Measurements from ENCODE around the gene OCIAD1. TPM values are rescaled to one million over a fixed set of nuclear protein-coding genes. Genes with fewer than 3 reads are reported as not detected.

OCIAD1 gene
- total RNA-seq, 3 donors from 2014 or later: 85.2 to 128 (median 101) TPM

- Histone ChIP-seq H3K9me3 (no peaks in the 10 kb centered on the region), H3K27me3 (no peaks in the 10 kb centered on the region), H3K27ac (no peak overlapping the region), H3K4me3 (no peak overlapping the region), H3K4me1 (no peaks in the 10 kb centered on the region), H3K36me3 (no peaks in the 10 kb centered on the region)
- intact Hi-C loops (cut with DNase I; ENCODE audit: low total_unique reads): no loop called here
- TF ChIP-seq CTCF (IDR thresholded peaks at IDR 0.05) (no peak), POLR2AphosphoS5 (IDR thresholded peaks at IDR 0.05) (no peak), POLR2A (IDR thresholded peaks at IDR 0.05) (no peak)
- DNase-seq (ENCODE audit: low spot score in 2 of 2): no peak
Measured at GRCh38 chr4:48790561-48790960, 40.3 kb upstream of the OCIAD1 start.

GRCh38 chr4:48791313-48791712, 39.6 kb upstream of the OCIAD1 start:
- no peak overlapping the region for H3K27ac ChIP-seq
- H3K4me1 ChIP-seq: no peaks in the 10 kb centered on the region
- H3K27me3 ChIP-seq: no peaks in the 10 kb centered on the region
- DNase-seq (ENCODE audit: low spot score in 2 of 2): no peak
- H3K36me3 ChIP-seq: no peaks in the 10 kb centered on the region
- no peak for TF ChIP-seq POLR2A (IDR thresholded peaks at IDR 0.05)
- TF ChIP-seq CTCF (IDR thresholded peaks at IDR 0.05): no peak
- TF ChIP-seq POLR2AphosphoS5 (IDR thresholded peaks at IDR 0.05): no peak
- no peaks in the 10 kb centered on the region for H3K9me3 ChIP-seq
- no peak overlapping the region for H3K4me3 ChIP-seq
- intact Hi-C loops (cut with DNase I; ENCODE audit: low total_unique reads): no loop called here

GRCh38 chr4:48792348-48793006, 38.4 kb upstream of the OCIAD1 start:
- no peak overlapping the region for H3K4me3 ChIP-seq
- no peaks in the 10 kb centered on the region for H3K27me3 ChIP-seq
- no peak overlapping the region for H3K27ac ChIP-seq
- no peaks in the 10 kb centered on the region for H3K4me1 ChIP-seq
- no peaks in the 10 kb centered on the region for H3K36me3 ChIP-seq
- intact Hi-C loops (cut with DNase I; ENCODE audit: low total_unique reads): no loop called here
- DNase-seq (ENCODE audit: low spot score in 2 of 2): no peak
- TF ChIP-seq POLR2AphosphoS5 (IDR thresholded peaks at IDR 0.05): no peak
- TF ChIP-seq CTCF (IDR thresholded peaks at IDR 0.05): no peak
- no peak for TF ChIP-seq POLR2A (IDR thresholded peaks at IDR 0.05)
- H3K9me3 ChIP-seq: no peaks in the 10 kb centered on the region

GRCh38 chr4:48795108-48795507, 35.8 kb upstream of the OCIAD1 start:
- no peak for DNase-seq (ENCODE audit: low spot score in 2 of 2)
- intact Hi-C loops (cut with DNase I; ENCODE audit: low total_unique reads): no loop called here
- H3K27ac ChIP-seq: no peak overlapping the region
- no peak overlapping the region for H3K4me3 ChIP-seq
- no peaks in the 10 kb centered on the region for H3K27me3 ChIP-seq
- no peaks in the 10 kb centered on the region for H3K4me1 ChIP-seq
- no peak for TF ChIP-seq CTCF (IDR thresholded peaks at IDR 0.05)
- TF ChIP-seq POLR2AphosphoS5 (IDR thresholded peaks at IDR 0.05): no peak
- no peak for TF ChIP-seq POLR2A (IDR thresholded peaks at IDR 0.05)
- H3K9me3 ChIP-seq: no peaks in the 10 kb centered on the region
- no peaks in the 10 kb centered on the region for H3K36me3 ChIP-seq

GRCh38 chr4:48796191-48796926, 34.5 kb upstream of the OCIAD1 start:
- intact Hi-C loops (cut with DNase I; ENCODE audit: low total_unique reads): no loop called here
- Histone ChIP-seq H3K4me3 (no peak overlapping the region), H3K27me3 (no peaks in the 10 kb centered on the region), H3K4me1 (no peaks in the 10 kb centered on the region), H3K27ac (no peak overlapping the region), H3K9me3 (no peaks in the 10 kb centered on the region), H3K36me3 (no peaks in the 10 kb centered on the region)
- no peak for DNase-seq (ENCODE audit: low spot score in 2 of 2)
- TF ChIP-seq POLR2AphosphoS5 (IDR thresholded peaks at IDR 0.05): no peak
- no peak for TF ChIP-seq POLR2A (IDR thresholded peaks at IDR 0.05)
- no peak for TF ChIP-seq CTCF (IDR thresholded peaks at IDR 0.05)

All from breast epithelium (tissue), 4 donors.